Keratinocyte (primary cell): ENCODE data around the gene DEFB114.

Experiments
- EZH2 ChIP-seq: IDR thresholded peaks from one replicate; pipeline ENCODE4 v1.6.1; 2012; ENCODE audit warnings: inconsistent platforms, mild to moderate bottlenecking, low read length, moderate library complexity
- TF ChIP-seq, protein P1 (sequence below), 3 experiments: IDR thresholded peaks in 1 of 3; conservative IDR thresholded peaks in 1 of 3; optimal IDR thresholded peaks in 1 of 3; 2 replicates in 2 of 3; 3 replicates in 1 of 3; pipeline versions ENCODE3 to v1.5.1; 2011; ENCODE audit warnings: low read length in 3 of 3, mild to moderate bottlenecking in 3 of 3, moderate library complexity in 2 of 3, control low read depth in 1 of 3, inconsistent platforms in 1 of 3; ENCODE audit not compliant: insufficient read depth in 2 of 3; ENCODE audit errors: extremely low read depth in 1 of 3

DNA sequence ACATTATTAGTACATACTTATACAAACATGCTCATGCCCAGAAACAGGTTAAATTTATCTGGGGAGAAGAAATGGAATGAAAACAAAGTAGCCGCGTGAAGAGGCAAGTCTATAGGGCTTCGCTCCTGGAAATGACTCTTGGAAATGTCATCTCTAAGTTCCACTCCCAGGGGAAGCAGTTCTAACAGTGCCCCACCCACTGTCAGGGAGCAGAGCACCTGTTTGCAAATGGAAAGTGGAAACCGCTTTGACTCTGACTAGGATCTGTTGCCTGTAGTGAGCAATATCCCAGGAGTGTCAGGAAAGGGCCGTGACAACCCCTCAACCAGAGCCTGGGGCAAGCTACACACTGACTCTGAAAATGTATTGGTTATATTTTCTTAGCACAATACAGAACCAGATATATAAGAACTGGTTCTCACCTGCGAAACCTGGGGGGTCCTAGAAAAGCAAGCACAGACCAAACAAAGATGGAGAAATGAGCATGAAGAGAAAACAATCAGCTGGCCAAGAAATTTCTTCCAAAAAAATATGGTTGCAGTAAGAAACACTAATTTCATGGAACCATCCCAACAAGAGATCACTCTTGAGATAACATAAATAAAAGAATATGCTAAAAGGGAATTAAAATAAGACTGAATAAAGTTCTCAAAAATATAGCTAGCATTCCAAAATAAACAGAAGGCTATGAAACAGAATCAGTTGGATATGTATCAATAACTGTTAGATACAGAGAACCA lies 50.2 kb downstream of the DEFB114 start:
- TF ChIP-seq, protein P1, sequence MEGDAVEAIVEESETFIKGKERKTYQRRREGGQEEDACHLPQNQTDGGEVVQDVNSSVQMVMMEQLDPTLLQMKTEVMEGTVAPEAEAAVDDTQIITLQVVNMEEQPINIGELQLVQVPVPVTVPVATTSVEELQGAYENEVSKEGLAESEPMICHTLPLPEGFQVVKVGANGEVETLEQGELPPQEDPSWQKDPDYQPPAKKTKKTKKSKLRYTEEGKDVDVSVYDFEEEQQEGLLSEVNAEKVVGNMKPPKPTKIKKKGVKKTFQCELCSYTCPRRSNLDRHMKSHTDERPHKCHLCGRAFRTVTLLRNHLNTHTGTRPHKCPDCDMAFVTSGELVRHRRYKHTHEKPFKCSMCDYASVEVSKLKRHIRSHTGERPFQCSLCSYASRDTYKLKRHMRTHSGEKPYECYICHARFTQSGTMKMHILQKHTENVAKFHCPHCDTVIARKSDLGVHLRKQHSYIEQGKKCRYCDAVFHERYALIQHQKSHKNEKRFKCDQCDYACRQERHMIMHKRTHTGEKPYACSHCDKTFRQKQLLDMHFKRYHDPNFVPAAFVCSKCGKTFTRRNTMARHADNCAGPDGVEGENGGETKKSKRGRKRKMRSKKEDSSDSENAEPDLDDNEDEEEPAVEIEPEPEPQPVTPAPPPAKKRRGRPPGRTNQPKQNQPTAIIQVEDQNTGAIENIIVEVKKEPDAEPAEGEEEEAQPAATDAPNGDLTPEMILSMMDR (optimal IDR thresholded peaks at IDR 0.05 in 1 of 3, IDR thresholded peaks at IDR 0.05 in 1 of 3, conservative IDR thresholded peaks at IDR 0.05 in 1 of 3; ENCODE audit: extremely low read depth in 1 of 3, insufficient read depth in 2 of 3, low read length in 3 of 3), result no peak
- no peak for TF ChIP-seq EZH2
